ENCODE data around the gene ZNF280B. TPM values are rescaled to one million over a fixed set of nuclear protein-coding genes. Genes with fewer than 3 reads are reported as not detected.
"Not testable (repeated sequence)": the region's sequence is repeated elsewhere in the genome, so short reads cannot be mapped to it uniquely, and the experiment has no call there.

ZNF280B gene
- total and polyA plus RNA-seq, 9 of the 15 experiments (the other 6 are each of a cell fraction or from before 2014, with no cell fraction given), result 7.7 to 29.9 (median 20.0) TPM

GRCh38 chr22:22512951-22513350 is 4.4 kb upstream of the ZNF280B start (continued):
- TF ChIP-seq PHF21A (IDR thresholded peaks at IDR 0.05; ENCODE audit: borderline replicate concordance, low read depth) (no peak), MXD1 (CRISPR knock-in tag; IDR thresholded peaks at IDR 0.05; ENCODE audit: borderline replicate concordance, poor library complexity, severe bottlenecking) (no peak)

GRCh38 chr22:22510833-22511232 is 2.3 kb upstream of the ZNF280B start:
- H4K20me1 ChIP-seq (replicated peaks; ENCODE audit: control insufficient read depth, insufficient read depth, low read length); FAIRE-seq; DNase-seq (ENCODE audit: extremely low read depth in 1 of 4, low spot score in 3 of 4); H3K27ac ChIP-seq (ENCODE audit: extremely low read depth, low read depth, low read length); BruUV-seq (replicated peaks); H3K9me1 ChIP-seq (ENCODE audit: control insufficient read depth, insufficient read depth, low read length); in situ Hi-C loops (cut with MboI); H3K27me3 ChIP-seq (ENCODE audit: control insufficient read depth in 2 of 2, insufficient read depth in 2 of 2, low read length in 2 of 2); H2AFZ ChIP-seq (ENCODE audit: low read depth, low read length); CTCF ChIA-PET (ENCODE audit: low intra/inter-chr PET ratio); H3K4me3 ChIP-seq; H3K9ac ChIP-seq (ENCODE audit: insufficient read depth in 1 of 2, low read depth in 2 of 2, low read length in 2 of 2); ATAC-seq; H3K4me2 ChIP-seq (ENCODE audit: insufficient read depth, low read length); intact Hi-C loops (cut with micrococcal nuclease); TF ChIP-seq TEAD4 (IDR thresholded peaks at IDR 0.05; ENCODE audit: low read length): not testable (repeated sequence)
- POLR2A ChIA-PET, result interaction anchor here (1.3 to 14.7 kb wide), 5 partner anchors 4 to 43 kb away, joined by 4 to 289 read pairs (median 14); partner anchors contain the start of genes ZNF280A and ZNF280B
- 91% methylated on average over 7 of the region's 7 CpGs for WGBS (ENCODE audit: insufficient coverage, low coverage, missing lambda C conversion rate)
- Histone ChIP-seq H3K4me1 (replicated peaks in 1 of 2; ENCODE audit: control insufficient read depth in 2 of 2, insufficient read depth in 2 of 2, low read length in 2 of 2) (peaks cover 12 to 13% of the 10 kb centered on the region in 2 experiments; a peak in 4 of 5 replicates), H3K79me2 (ENCODE audit: control insufficient read depth, insufficient read depth, low read length) (peaks cover 27% of the 10 kb centered on the region), H3K9me3 (replicated peaks; ENCODE audit: control insufficient read depth, insufficient read depth, low read depth, low read length) (peaks cover 23% of the 10 kb centered on the region), H3K36me3 (ENCODE audit: control insufficient read depth, insufficient read depth, low read length) (peaks cover 42% of the 10 kb centered on the region)
- 0 out of 2 replicates have a peak, but pooled peaks have one; percentile 14 for TF ChIP-seq ZFP91 (CRISPR knock-in tag; IDR thresholded peaks at IDR 0.05)
- TF ChIP-seq STAT6 (CRISPR knock-in tag; IDR thresholded peaks at IDR 0.05), result 0 out of 2 replicates have a peak, but pooled peaks have one; percentile 71
- peak; percentile 30; the same call in 1 of the 2 replicates for TF ChIP-seq E2F1 (CRISPR knock-in tag; IDR thresholded peaks at IDR 0.05)
- 0 out of 4 replicates have a peak, but pooled peaks of 1 of the 2 experiments have one; percentile 19 for TF ChIP-seq MLX (CRISPR knock-in tag; conservative IDR thresholded peaks at IDR 0.05)
- TF ChIP-seq TEAD4 (CRISPR knock-in tag; IDR thresholded peaks at IDR 0.05; ENCODE audit: borderline replicate concordance), result 0 out of 2 replicates have a peak, but pooled peaks have one; percentile 45

All from K562 (cell line).